Daoy (cell line): Measurements from ENCODE around the gene GAPVD1. TPM values are rescaled to one million over a fixed set of nuclear protein-coding genes. Genes with fewer than 3 reads are reported as not detected.
"Not testable (repeated sequence)": the region's sequence is repeated elsewhere in the genome, so short reads cannot be mapped to it uniquely, and the experiment has no call there.

Experiments used
- DNase-seq: peaks from one replicate; pipeline ENCODE4 v3.0.0-alpha.2; 2015; ENCODE audit warnings: low read depth
- total RNA-seq: library from RNA; depleted of rRNA; stranded (reverse); fragments of >200 nt; shearing (Covaris generic); gene quantifications from 2 replicates; pipeline ENCODE4 v1.2.3, GENCODE V29; 2014

Gene GAPVD1
- total RNA-seq, 1 experiment from 2014 or later = 33.3 TPM

GRCh38 chr9:125374443-125375309 is 113.0 kb downstream of the GAPVD1 start:
- DNase-seq = peak; percentile 83

- DNase-seq = no peak
Observed at GRCh38 chr9:125375820-125376219, 114.2 kb downstream of the GAPVD1 start.

- no peak for DNase-seq
Observed at GRCh38 chr9:125376261-125377226, 114.9 kb downstream of the GAPVD1 start.

- DNase-seq = no peak
Observed at GRCh38 chr9:125377584-125378250, 116.1 kb downstream of the GAPVD1 start.

- DNase-seq = no peak
Observed at GRCh38 chr9:125378778-125379177, 117.2 kb downstream of the GAPVD1 start.

GRCh38 chr9:125379208-125379607 is 117.6 kb downstream of the GAPVD1 start:
- DNase-seq = no peak

GRCh38 chr9:125380406-125380805 is 118.8 kb downstream of the GAPVD1 start:
- DNase-seq = peak; percentile 75

- no peak for DNase-seq
Observed at GRCh38 chr9:125387861-125388524, 126.4 kb downstream of the GAPVD1 start.

- no peak for DNase-seq
Observed at GRCh38 chr9:125388978-125389377, 127.4 kb downstream of the GAPVD1 start.

- no peak for DNase-seq
Observed at GRCh38 chr9:125391704-125392103, 130.1 kb downstream of the GAPVD1 start.

GRCh38 chr9:125393426-125393825 is 131.8 kb downstream of the GAPVD1 start:
- DNase-seq = no peak

GRCh38 chr9:125396799-125397198 is 135.2 kb downstream of the GAPVD1 start:
- DNase-seq = no peak

GRCh38 chr9:125397736-125398135 is 136.1 kb downstream of the GAPVD1 start:
- DNase-seq = no peak

- no peak for DNase-seq
Observed at GRCh38 chr9:125398243-125398642, 136.6 kb downstream of the GAPVD1 start.

GRCh38 chr9:125399165-125399564 is 137.5 kb downstream of the GAPVD1 start:
- no peak for DNase-seq

- DNase-seq = no peak
Observed at GRCh38 chr9:125399666-125400065, 138.0 kb downstream of the GAPVD1 start.

GRCh38 chr9:125400232-125400631 is 138.6 kb downstream of the GAPVD1 start:
- not testable (repeated sequence) for DNase-seq

- peak; percentile 56 for DNase-seq
Observed at GRCh38 chr9:125400725-125401716, 139.4 kb downstream of the GAPVD1 start.

- no peak for DNase-seq
Observed at GRCh38 chr9:125404733-125405132, 143.1 kb downstream of the GAPVD1 start.
